Transverse colon (tissue), 4 donors: ENCODE measurements around the gene PBOV1. TPM values are rescaled to one million over a fixed set of nuclear protein-coding genes. Genes with fewer than 3 reads are reported as not detected.

Experiments
- DNase-seq: peaks from one replicate; pipeline ENCODE4 v3.0.0-alpha.2; 2019
- H3K27ac ChIP-seq, 4 donors: fragments of 200-600 bp; sonication (generic); 2 replicates each; pipeline ENCODE4 v1.5.1; 2016 to 2018; ENCODE audit warnings: inconsistent platforms in 4 of 4
- H3K27me3 ChIP-seq: fragments of 200-600 bp; sonication (generic); 2 replicates; pipeline ENCODE4 v1.5.1; 2017; ENCODE audit warnings: inconsistent platforms
- H3K36me3 ChIP-seq, 4 donors: fragments of 200-600 bp; sonication (generic); 2 replicates each; pipeline ENCODE4 v1.5.1; 2017 to 2019; ENCODE audit warnings: inconsistent platforms in 4 of 4
- H3K4me1 ChIP-seq, 4 donors: fragments of 200-600 bp; sonication (generic); 2 replicates each; pipeline ENCODE4 v1.5.1; 2017 to 2020; ENCODE audit warnings: inconsistent platforms in 4 of 4
- H3K4me3 ChIP-seq, 4 donors: fragments of 200-600 bp; sonication (generic); 1 replicate in 1 of 4; 2 replicates in 3 of 4; pipeline versions ENCODE4 v1.5.1 to v1.6.1; 2017 to 2019; ENCODE audit warnings: inconsistent platforms in 4 of 4
- H3K9me3 ChIP-seq, 2 donors: fragments of 200-600 bp; sonication (generic); 2 replicates each; pipeline ENCODE4 v1.5.1; 2017 to 2019; ENCODE audit warnings: inconsistent platforms in 2 of 2
- CTCF ChIP-seq, 5 experiments: fragments of 200-600 bp in 3 of 5; fragments of 450-650 bp in 2 of 5; sonication (generic) in 3 of 5; IDR thresholded peaks; 1 replicate in 2 of 5; 2 replicates in 3 of 5; pipeline ENCODE4 v1.5.1; 2016 to 2017; ENCODE audit warnings: antibody characterized with exemption in 5 of 5, inconsistent platforms in 3 of 5, mild to moderate bottlenecking in 2 of 5, moderate library complexity in 1 of 5
- EP300 ChIP-seq: sonication (generic); formaldehyde crosslinking; IDR thresholded peaks from one replicate; pipeline ENCODE4 v1.6.1; 2017; ENCODE audit warnings: antibody characterized with exemption, low read depth
- POLR2A ChIP-seq: fragments of 450-650 bp; IDR thresholded peaks from one replicate; pipeline ENCODE4 v1.6.1; 2016; ENCODE audit warnings: antibody characterized with exemption, mild to moderate bottlenecking, moderate library complexity
- POLR2AphosphoS5 ChIP-seq, 3 donors: sonication (generic); formaldehyde crosslinking; IDR thresholded peaks; one replicate each; pipeline ENCODE4 v1.6.1; 2016; ENCODE audit warnings: antibody characterized with exemption in 3 of 3
- WGBS, 2 donors: methylation state at CpG; one replicate each; pipeline ENCODE4 v1.1.5; 2018; ENCODE audit warnings: low coverage in 1 of 2; 5-methylcytosine and 5-hydroxymethylcytosine counted together
- in situ Hi-C, 4 donors: fragments of 200-750 bp; cut with MboI; loops; one replicate each; pipeline versions ENCODE4 v1.15.0 to v1.15.1; 2017; ENCODE audit warnings: low sequenced_read_pairs in 3 of 4, low pct_ligation_motif_present in 1 of 4, low pct_unique_long_range_greater_than_20kb in 1 of 4
- intact Hi-C: fragments of 100-400 bp; cut with DNase I; formaldehyde crosslinking; loops from one replicate; pipeline ENCODE4 v1.15.1; 2023; ENCODE audit warnings: low total_unique reads
- total RNA-seq, 4 donors: library from RNA; depleted of rRNA; stranded (reverse); fragments of >200 nt; gene quantifications; one replicate each; pipeline ENCODE4 v1.1.0, GENCODE V29; 2016

The PBOV1 gene
- total RNA-seq, 4 donors from 2014 or later = not detected

- H3K4me3 ChIP-seq = no peak overlapping the region
- no peak for TF ChIP-seq CTCF (IDR thresholded peaks at IDR 0.05)
- no peak for TF ChIP-seq POLR2A
- TF ChIP-seq POLR2AphosphoS5 (IDR thresholded peaks at IDR 0.05) = peak in 2 of 3 donors; percentile 24 to 62
- H3K36me3 ChIP-seq = peaks cover 0 to 4% (median 0%) of the 10 kb centered on the region in 4 donors
- no peaks in the 10 kb centered on the region for H3K27me3 ChIP-seq
- intact Hi-C loops (no loop called here), in situ Hi-C loops (no loop called here)
- H3K9me3 ChIP-seq = no peaks in the 10 kb centered on the region
- H3K27ac ChIP-seq = peak overlapping the region in 2 of 4 donors; percentile 13 to 15
- DNase-seq = no peak
- WGBS, 2 donors = 53 to 73% methylated on average over 3 to 4 of the region's 4 CpGs
- H3K4me1 ChIP-seq = no peaks in the 10 kb centered on the region
Observed at GRCh38 chr6:138242987-138243592, 24.8 kb upstream of the PBOV1 start.

- Histone ChIP-seq H3K27ac (no peak overlapping the region), H3K27me3 (no peaks in the 10 kb centered on the region), H3K9me3 (no peaks in the 10 kb centered on the region), H3K4me3 (no peak overlapping the region), H3K36me3 (peaks cover 0 to 4% (median 0%) of the 10 kb centered on the region in 4 donors), H3K4me1 (no peaks in the 10 kb centered on the region)
- no peak for DNase-seq
- WGBS, 2 donors = 85 to 96% methylated on average over 6 of the region's 6 CpGs
- in situ Hi-C loops (no loop called here), intact Hi-C loops (no loop called here)
- TF ChIP-seq POLR2A = no peak
- no peak for TF ChIP-seq POLR2AphosphoS5 (IDR thresholded peaks at IDR 0.05)
- no peak for TF ChIP-seq EP300
- TF ChIP-seq CTCF (IDR thresholded peaks at IDR 0.05) = no peak
Observed at GRCh38 chr6:138241934-138242333, 23.6 kb upstream of the PBOV1 start.

- H3K9me3 ChIP-seq = no peaks in the 10 kb centered on the region
- no peak for TF ChIP-seq POLR2A
- TF ChIP-seq CTCF (IDR thresholded peaks at IDR 0.05) = no peak
- TF ChIP-seq POLR2AphosphoS5 (IDR thresholded peaks at IDR 0.05) = no peak
- no peak for TF ChIP-seq EP300
- H3K4me3 ChIP-seq = no peak overlapping the region
- no peaks in the 10 kb centered on the region for H3K27me3 ChIP-seq
- peaks cover 0 to 4% (median 0%) of the 10 kb centered on the region in 4 donors for H3K36me3 ChIP-seq
- WGBS, 2 donors = 57 to 78% methylated on average over 2 to 3 of the region's 3 CpGs
- no peak overlapping the region for H3K27ac ChIP-seq
- in situ Hi-C loops (no loop called here), intact Hi-C loops (no loop called here)
- no peak for DNase-seq
- H3K4me1 ChIP-seq = no peaks in the 10 kb centered on the region
Observed at GRCh38 chr6:138241381-138241780, 23.1 kb upstream of the PBOV1 start.

GRCh38 chr6:138240476-138241245 is 22.4 kb upstream of the PBOV1 start:
- H3K27ac ChIP-seq = no peak overlapping the region

More at GRCh38 chr6:138240476-138241245, 22.4 kb upstream of the PBOV1 start:
- no peaks in the 10 kb centered on the region for H3K9me3 ChIP-seq
- no peak for DNase-seq
- WGBS, 2 donors = 89 to 92% methylated on average over 8 to 13 of the region's 13 CpGs
- peaks cover 0 to 4% (median 0%) of the 10 kb centered on the region in 4 donors for H3K36me3 ChIP-seq
- H3K4me1 ChIP-seq = no peaks in the 10 kb centered on the region
- no peak overlapping the region for H3K4me3 ChIP-seq
- in situ Hi-C loops = no loop called here
- intact Hi-C loops = no loop called here
- no peaks in the 10 kb centered on the region for H3K27me3 ChIP-seq
- no peak for TF ChIP-seq CTCF (IDR thresholded peaks at IDR 0.05)
